Glutamatergic neuron (in vitro differentiated cells): ENCODE data around the gene MIAT. TPM values are rescaled to one million over a fixed set of nuclear protein-coding genes. Genes with fewer than 3 reads are reported as not detected.
A peak's percentile ranks its signal among the peaks of the same experiment; 100 is the strongest.

Source experiments
- DNase-seq: peaks from one replicate; pipeline ENCODE4 v3.0.0; 2022
- H3K27ac Mint-ChIP-seq: one replicate; pipeline ENCODE4 v1.8.0; 2020; ENCODE audit warnings: mild to moderate bottlenecking, mixed read lengths, inconsistent platforms; ENCODE audit not compliant: unreplicated experiment
- H3K27me3 Mint-ChIP-seq: one replicate; pipeline ENCODE4 v1.8.0; 2020; ENCODE audit warnings: mild to moderate bottlenecking, moderate library complexity, mixed read lengths, inconsistent platforms; ENCODE audit not compliant: unreplicated experiment
- H3K36me3 Mint-ChIP-seq: one replicate; pipeline ENCODE4 v1.8.0; 2020; ENCODE audit warnings: mild to moderate bottlenecking, mixed read lengths, inconsistent platforms; ENCODE audit not compliant: unreplicated experiment
- H3K4me1 Mint-ChIP-seq: one replicate; pipeline ENCODE4 v1.8.0; 2020; ENCODE audit warnings: mild to moderate bottlenecking, low read depth, mixed read lengths, inconsistent platforms; ENCODE audit not compliant: unreplicated experiment
- H3K4me3 Mint-ChIP-seq: one replicate; pipeline ENCODE4 v1.8.0; 2020; ENCODE audit warnings: mild to moderate bottlenecking, mixed read lengths, inconsistent platforms; ENCODE audit not compliant: unreplicated experiment
- H3K9me3 Mint-ChIP-seq: one replicate; pipeline ENCODE4 v1.8.0; 2020; ENCODE audit warnings: mild to moderate bottlenecking, moderate library complexity, mixed read lengths, inconsistent platforms; ENCODE audit not compliant: unreplicated experiment
- total RNA-seq: library from RNA; stranded (reverse); fragmentation: NEBNext Ultra II Directional; extraction: Animal tissue kit (Norgen Biotek cat#: 25700); gene quantifications from one replicate; pipeline ENCODE4 v1.2.1, GENCODE V29; 2021; ENCODE audit not compliant: unreplicated experiment
- TF ChIP-seq, protein P1 (sequence below): fragments of 200-600 bp; sonication (generic); IDR thresholded peaks from one replicate; pipeline ENCODE4 v1.5.0; 2021; ENCODE audit not compliant: partially characterized antibody, unreplicated experiment

MIAT gene
- total RNA-seq, 1 donor from 2014 or later = 1,100 TPM

DNA sequence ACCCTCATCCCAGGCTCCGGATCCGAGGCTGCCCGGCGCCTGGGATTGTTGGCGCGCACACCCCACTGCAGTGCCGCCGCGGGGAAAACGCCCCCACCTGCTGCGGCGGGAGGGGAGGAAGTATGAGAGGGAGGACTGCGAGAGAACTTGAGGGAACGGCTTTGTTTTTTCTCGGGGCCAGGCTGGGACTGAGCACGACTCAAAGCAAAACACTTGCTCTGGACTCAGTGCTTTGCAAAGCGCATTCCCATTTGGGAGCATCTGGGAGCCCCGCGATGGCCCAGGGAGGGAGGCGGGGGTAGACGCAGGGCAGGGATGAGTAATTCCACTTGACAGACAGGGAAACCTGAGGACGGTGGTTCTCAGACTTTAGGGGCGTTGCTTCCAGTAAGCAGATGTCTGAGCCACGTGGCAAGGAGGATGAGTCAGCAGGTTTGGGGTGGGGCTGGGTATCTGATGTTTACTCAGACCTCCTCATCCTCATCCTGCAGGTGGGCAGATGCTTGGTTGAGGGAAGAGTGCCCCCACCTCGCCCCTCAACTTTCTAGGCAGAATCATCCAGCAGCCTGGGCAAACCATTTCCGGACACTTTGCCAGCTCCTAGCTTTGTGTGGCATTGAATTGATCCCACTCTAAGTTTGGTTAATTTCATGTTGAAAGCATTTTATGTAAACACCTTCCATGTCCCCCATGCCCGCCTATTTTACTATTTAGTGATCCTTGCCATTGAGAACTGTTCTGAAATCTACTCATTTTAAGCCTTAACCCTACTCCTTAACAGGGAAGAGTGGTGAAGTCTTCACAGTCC lies 1.5 kb downstream of the MIAT start:
- Mint-ChIP-seq H3K27ac (peak overlapping the region; percentile 100), H3K4me3 (peak overlapping the region; percentile 97), H3K36me3 (no peaks in the 10 kb centered on the region), H3K9me3 (peaks cover 29% of the 10 kb centered on the region), H3K4me1 (peaks cover 24% of the 10 kb centered on the region), H3K27me3 (peaks cover 19% of the 10 kb centered on the region)
- TF ChIP-seq, protein P1, sequence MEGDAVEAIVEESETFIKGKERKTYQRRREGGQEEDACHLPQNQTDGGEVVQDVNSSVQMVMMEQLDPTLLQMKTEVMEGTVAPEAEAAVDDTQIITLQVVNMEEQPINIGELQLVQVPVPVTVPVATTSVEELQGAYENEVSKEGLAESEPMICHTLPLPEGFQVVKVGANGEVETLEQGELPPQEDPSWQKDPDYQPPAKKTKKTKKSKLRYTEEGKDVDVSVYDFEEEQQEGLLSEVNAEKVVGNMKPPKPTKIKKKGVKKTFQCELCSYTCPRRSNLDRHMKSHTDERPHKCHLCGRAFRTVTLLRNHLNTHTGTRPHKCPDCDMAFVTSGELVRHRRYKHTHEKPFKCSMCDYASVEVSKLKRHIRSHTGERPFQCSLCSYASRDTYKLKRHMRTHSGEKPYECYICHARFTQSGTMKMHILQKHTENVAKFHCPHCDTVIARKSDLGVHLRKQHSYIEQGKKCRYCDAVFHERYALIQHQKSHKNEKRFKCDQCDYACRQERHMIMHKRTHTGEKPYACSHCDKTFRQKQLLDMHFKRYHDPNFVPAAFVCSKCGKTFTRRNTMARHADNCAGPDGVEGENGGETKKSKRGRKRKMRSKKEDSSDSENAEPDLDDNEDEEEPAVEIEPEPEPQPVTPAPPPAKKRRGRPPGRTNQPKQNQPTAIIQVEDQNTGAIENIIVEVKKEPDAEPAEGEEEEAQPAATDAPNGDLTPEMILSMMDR = no peak
- DNase-seq = peak; percentile 88

DNA sequence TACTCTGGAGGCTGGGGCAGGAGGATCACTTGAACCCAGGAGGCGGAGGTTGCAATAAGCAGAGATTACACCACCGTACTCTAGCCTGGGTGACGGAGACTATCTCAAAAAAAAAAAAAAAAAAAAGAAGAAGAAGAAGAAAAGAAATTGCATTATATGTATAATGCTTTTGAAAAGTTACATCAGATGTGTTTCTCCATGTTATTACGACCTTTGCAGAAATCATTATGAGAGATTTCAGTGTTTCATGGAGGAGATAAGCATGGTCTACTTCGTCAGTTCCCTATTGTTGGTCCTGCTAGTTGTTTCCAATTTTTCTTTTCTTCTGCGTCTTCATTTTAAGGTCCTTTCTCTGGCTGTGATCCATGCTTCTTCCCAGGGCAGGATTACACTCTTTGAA lies 3.0 kb downstream of the MIAT start:
- Mint-ChIP-seq H3K27me3 (peaks cover 19% of the 10 kb centered on the region), H3K27ac (peak overlapping the region; percentile 95), H3K4me1 (peaks cover 28% of the 10 kb centered on the region), H3K4me3 (peak overlapping the region; percentile 88), H3K9me3 (peaks cover 29% of the 10 kb centered on the region), H3K36me3 (no peaks in the 10 kb centered on the region)
- DNase-seq = no peak
- TF ChIP-seq, protein P1 = no peak

DNA sequence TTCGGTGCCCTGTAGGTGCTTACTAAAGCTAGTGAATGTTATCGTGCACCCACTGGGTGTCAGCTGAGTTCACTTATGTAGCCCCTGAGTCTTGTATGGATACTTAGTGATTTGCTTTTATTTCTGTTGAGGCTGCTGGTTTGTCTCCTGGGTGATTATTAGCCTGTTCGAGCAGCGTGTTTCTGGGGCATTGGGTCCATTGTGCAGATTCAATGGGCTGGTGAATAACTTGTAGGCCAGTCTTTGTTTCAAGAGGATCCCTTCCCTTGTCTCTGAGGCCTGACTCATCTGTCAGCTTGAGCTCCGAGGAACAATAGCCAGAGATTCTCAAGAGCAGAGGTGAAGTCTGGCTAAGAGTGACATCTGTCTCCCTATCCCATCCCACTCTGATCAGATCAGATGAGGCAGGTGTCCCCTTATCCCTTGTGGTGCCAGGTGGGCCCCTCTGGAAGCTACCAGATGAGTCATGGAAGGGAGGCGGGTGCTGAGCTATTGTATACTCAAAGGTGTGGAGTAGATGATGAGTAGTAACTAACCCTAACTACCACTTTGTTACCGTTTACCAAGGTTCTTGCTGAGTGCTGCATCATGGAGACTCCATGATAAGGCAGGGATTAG lies 3.7 kb downstream of the MIAT start:
- Mint-ChIP-seq H3K9me3 (peaks cover 29% of the 10 kb centered on the region), H3K27me3 (peaks cover 21% of the 10 kb centered on the region), H3K4me3 (peak overlapping the region; percentile 88), H3K4me1 (peaks cover 34% of the 10 kb centered on the region), H3K27ac (peak overlapping the region; percentile 95), H3K36me3 (no peaks in the 10 kb centered on the region)
- TF ChIP-seq, protein P1 = no peak
- DNase-seq = peak; percentile 48

DNA sequence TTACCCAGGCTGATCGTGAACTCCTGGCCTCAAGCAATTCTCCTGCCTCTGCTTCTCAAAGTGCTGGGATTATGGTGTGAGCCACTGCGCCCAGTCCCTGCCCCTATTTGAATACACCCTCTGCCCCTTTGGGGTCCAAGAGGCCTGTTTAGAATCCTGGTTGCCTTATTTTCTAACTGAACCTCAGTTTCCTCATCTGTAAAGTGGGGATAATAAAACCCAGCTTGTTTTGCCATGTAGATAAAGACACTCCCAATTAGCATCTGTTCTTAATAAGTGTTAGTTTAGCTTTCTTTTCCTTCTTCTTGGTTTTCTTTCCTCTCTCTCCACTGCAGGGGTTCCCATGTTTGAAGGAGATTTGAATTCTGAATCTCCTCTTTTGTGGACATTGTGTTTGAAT lies 4.8 kb downstream of the MIAT start:
- TF ChIP-seq, protein P1 = no peak
- Mint-ChIP-seq H3K27ac (peak overlapping the region; percentile 30), H3K4me3 (peak overlapping the region; percentile 56), H3K9me3 (peaks cover 29% of the 10 kb centered on the region), H3K27me3 (peaks cover 23% of the 10 kb centered on the region), H3K36me3 (no peaks in the 10 kb centered on the region), H3K4me1 (peaks cover 40% of the 10 kb centered on the region)
- no peak for DNase-seq

DNA sequence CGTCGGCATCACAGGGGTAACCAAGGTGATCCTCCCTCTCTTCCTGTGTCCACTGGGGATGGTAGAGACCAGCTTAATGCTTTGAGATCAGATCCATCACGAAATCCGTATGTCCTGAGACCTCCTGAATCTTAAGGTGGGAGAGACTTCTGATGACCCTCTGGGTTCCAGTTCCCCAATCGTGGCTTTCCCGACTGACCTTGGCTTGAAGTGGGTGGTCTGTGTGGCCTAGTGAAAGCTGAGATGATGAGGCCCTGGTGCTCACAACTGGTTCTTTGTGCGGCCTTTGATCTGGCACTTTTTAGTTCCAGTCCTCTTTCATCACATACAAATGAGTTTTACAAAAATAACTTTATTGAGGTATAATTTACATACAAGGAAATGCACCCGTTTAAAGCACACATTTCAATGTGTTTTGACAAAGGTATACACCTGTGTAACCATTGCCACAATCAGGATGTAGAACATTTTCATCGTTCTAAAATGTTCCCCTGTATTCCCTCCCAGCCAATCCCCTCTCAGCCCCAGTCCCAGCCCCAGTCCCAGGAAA lies 6.1 kb downstream of the MIAT start:
- peaks cover 24% of the 10 kb centered on the region for H3K9me3 Mint-ChIP-seq
- no peaks in the 10 kb centered on the region for H3K36me3 Mint-ChIP-seq
- peaks cover 50% of the 10 kb centered on the region for H3K4me1 Mint-ChIP-seq
- H3K27ac Mint-ChIP-seq = peak overlapping the region; percentile 30
- DNase-seq = no peak
- TF ChIP-seq, protein P1 = no peak
- H3K4me3 Mint-ChIP-seq = peak overlapping the region; percentile 56
- H3K27me3 Mint-ChIP-seq = peaks cover 16% of the 10 kb centered on the region
